H1 (cell line): ENCODE data around the gene TRIB2. TPM values are rescaled to one million over a fixed set of nuclear protein-coding genes. Genes with fewer than 3 reads are reported as not detected.

Experiments
- BRCA1 ChIP-seq: IDR thresholded peaks from 2 replicates; pipeline ENCODE4 v1.6.1; 2012; ENCODE audit warnings: low read depth, low read length, improper control_type of control experiment
- CBX5 ChIP-seq: fragments of 300-800, 300-1000 bp; sonication (generic); IDR thresholded peaks from 2 replicates; pipeline ENCODE4 v1.7.1; 2016; ENCODE audit warnings: antibody characterized with exemption, low read length, low read depth
- CBX8 ChIP-seq: fragments of 300-800, 300-1000 bp; sonication (generic); IDR thresholded peaks from 2 replicates; pipeline ENCODE4 v1.7.1; 2016; ENCODE audit warnings: low read depth, low read length, borderline replicate concordance
- CHD2 ChIP-seq: IDR thresholded peaks from 2 replicates; pipeline ENCODE4 v1.6.1; 2012; ENCODE audit warnings: low read length, improper control_type of control experiment
- EGR1 ChIP-seq: IDR thresholded peaks from 2 replicates; pipeline ENCODE4 v1.6.1; 2011; ENCODE audit warnings: low read depth, low read length, borderline replicate concordance
- FOSL1 ChIP-seq: IDR thresholded peaks from 2 replicates; pipeline ENCODE4 v1.6.1; 2011; ENCODE audit warnings: mild to moderate bottlenecking, low read depth, low read length, moderate library complexity; ENCODE audit not compliant: insufficient read depth
- GABPA ChIP-seq: IDR thresholded peaks from 2 replicates; pipeline ENCODE4 v1.6.1; 2011; ENCODE audit warnings: mild to moderate bottlenecking, low read length, moderate library complexity, borderline replicate concordance; ENCODE audit not compliant: insufficient read depth
- JUN ChIP-seq: IDR thresholded peaks from 2 replicates; pipeline ENCODE4 v1.6.1; 2011; ENCODE audit warnings: low read depth, mild to moderate bottlenecking, improper control_type of control experiment, low read length
- JUND ChIP-seq: IDR thresholded peaks from 2 replicates; pipeline ENCODE4 v1.6.1; 2011; ENCODE audit warnings: mild to moderate bottlenecking, improper control_type of control experiment, low read length
- KDM4A ChIP-seq: IDR thresholded peaks from one replicate; pipeline ENCODE4 v1.7.1; 2012; ENCODE audit warnings: low read depth, mild to moderate bottlenecking, moderate library complexity, low read length, inconsistent platforms; ENCODE audit not compliant: severe bottlenecking
- MAFK ChIP-seq: IDR thresholded peaks from 2 replicates; pipeline ENCODE4 v1.6.1; 2012; ENCODE audit warnings: low read depth, mild to moderate bottlenecking, improper control_type of control experiment, low read length
- NRF1 ChIP-seq: IDR thresholded peaks from 2 replicates; pipeline ENCODE4 v1.6.1; 2011; ENCODE audit warnings: mild to moderate bottlenecking, low read depth, low read length, improper control_type of control experiment
- RBBP5 ChIP-seq: IDR thresholded peaks from 2 replicates; pipeline ENCODE4 v1.7.1; 2012; ENCODE audit warnings: low read depth, mild to moderate bottlenecking, inconsistent platforms, low read length, moderate library complexity, borderline replicate concordance
- RFX5 ChIP-seq: IDR thresholded peaks from 2 replicates; pipeline ENCODE4 v1.6.1; 2011; ENCODE audit warnings: low read depth, low read length, improper control_type of control experiment, borderline replicate concordance
- RXRA ChIP-seq: IDR thresholded peaks from 2 replicates; pipeline ENCODE4 v1.6.1; 2011; ENCODE audit warnings: low read depth, mild to moderate bottlenecking, low read length, moderate library complexity; ENCODE audit not compliant: insufficient read depth
- SIX5 ChIP-seq: IDR thresholded peaks from 2 replicates; pipeline ENCODE4 v1.6.1; 2011; ENCODE audit warnings: mild to moderate bottlenecking, low read depth, low read length
- SP1 ChIP-seq: IDR thresholded peaks from 2 replicates; pipeline ENCODE4 v1.6.1; 2011; ENCODE audit warnings: low read depth, low read length
- SP4 ChIP-seq: IDR thresholded peaks from 2 replicates; pipeline ENCODE4 v1.6.1; 2012; ENCODE audit warnings: low read length, inconsistent platforms
- SRF ChIP-seq: IDR thresholded peaks from 2 replicates; pipeline ENCODE4 v1.6.1; 2011; ENCODE audit warnings: mild to moderate bottlenecking, low read depth, low read length, moderate library complexity
- SUZ12 ChIP-seq: fragments of 200-600 bp; sonication (generic); IDR thresholded peaks from 2 replicates; pipeline ENCODE4 v1.6.1; 2012; ENCODE audit warnings: mild to moderate bottlenecking, inconsistent platforms, low read length, moderate library complexity, mixed read lengths
- TAF7 ChIP-seq: optimal IDR thresholded peaks from 2 replicates; pipeline ENCODE3; 2011; ENCODE audit warnings: low read depth, mild to moderate bottlenecking, inconsistent platforms, low read length, moderate library complexity, borderline replicate concordance
- TEAD4 ChIP-seq: IDR thresholded peaks from 2 replicates; pipeline ENCODE4 v1.6.1; 2012; ENCODE audit warnings: low read depth, low read length, inconsistent platforms, mixed read lengths
- ZNF274 ChIP-seq: IDR thresholded peaks from 2 replicates; pipeline ENCODE4 v1.7.0; 2012; ENCODE audit warnings: low read length, borderline replicate concordance; ENCODE audit errors: extremely low read depth
- polyA plus RNA-seq, 7 experiments: library from polyadenylated mRNA; depleted of rRNA in 3 of 7; stranded (reverse) in 5 of 7; unstranded in 2 of 7; fragments of >200 nt in 5 of 7; fragments of 200-250 nt in 2 of 7; gene quantifications; 1 replicate in 5 of 7; 2 replicates in 1 of 7; 4 replicates in 1 of 7; pipeline versions ENCODE4 v1.2.1 to v1.2.3, GENCODE V29; 2011 to 2013; ENCODE audit warnings: missing spikeins in 2 of 7, mixed read lengths in 2 of 7
- total RNA-seq: library from RNA; stranded (reverse); fragmentation: NEBNext Ultra II Directional; extraction: Animal tissue kit (Norgen Biotek cat#: 25700); gene quantifications from 2 replicates; pipeline ENCODE4 v1.2.1, GENCODE V29; 2021
- TF ChIP-seq, protein P1 (sequence below): IDR thresholded peaks from 2 replicates; pipeline ENCODE4 v1.6.1; 2011; ENCODE audit warnings: low read length, improper control_type of control experiment

TRIB2 gene
- total and polyA plus RNA-seq, 2 of the 8 experiments (the other 6 are each of a cell fraction or from before 2014, with no cell fraction given): 40.8 to 57.0 TPM

DNA sequence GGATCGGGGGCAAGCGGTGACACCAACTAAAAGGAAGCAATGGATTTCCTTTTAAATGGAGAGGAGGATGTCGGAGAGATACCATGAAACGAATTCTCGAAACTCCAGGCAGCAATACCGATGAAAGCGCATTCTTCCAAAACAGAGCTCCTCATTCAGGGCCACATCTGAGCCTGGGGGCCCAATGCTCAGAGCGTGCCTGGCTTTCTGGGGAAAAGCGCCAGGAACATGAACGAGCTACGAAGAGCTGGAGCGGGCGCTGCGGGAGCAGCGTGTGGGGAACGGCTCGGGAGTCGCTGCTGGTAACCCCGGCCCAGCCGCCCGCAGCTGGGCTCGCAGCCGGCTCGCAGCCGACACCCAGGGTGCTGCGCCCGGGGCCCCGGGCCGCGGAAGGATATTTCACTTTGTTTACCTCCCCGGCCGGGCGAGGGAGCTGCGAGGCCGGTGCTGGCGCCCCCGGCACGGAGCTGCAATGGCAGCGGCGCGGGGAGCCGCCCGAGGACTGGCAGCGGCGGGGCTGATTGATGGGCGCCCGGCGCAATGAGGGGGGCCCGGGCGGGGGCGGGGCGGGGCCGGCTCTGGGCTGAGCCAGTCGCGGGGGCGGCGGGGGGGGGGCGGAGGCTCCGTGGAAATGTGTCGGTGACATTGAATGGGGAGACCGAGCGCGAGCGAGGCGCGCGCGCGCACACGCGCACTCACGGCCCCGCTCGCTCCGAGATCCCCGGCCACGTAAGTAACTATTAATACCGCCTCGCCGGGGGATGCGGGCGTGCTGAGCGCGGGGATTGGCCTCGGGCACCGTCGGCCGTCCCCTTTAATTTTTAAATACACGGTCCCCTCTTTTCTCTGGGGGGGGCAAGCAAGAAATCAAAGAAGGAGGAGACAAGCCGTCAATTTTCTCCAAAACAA, at the start of gene TRIB2 (continued):
- TF ChIP-seq BRCA1 (no peak), SIX5 (no peak), TAF7 (no peak), TEAD4 (no peak), MAFK (no peak), SP4 (no peak), ZNF274 (no peak), KDM4A (peak; percentile 12), CBX8 (no peak), FOSL1 (no peak), RXRA (no peak), JUN (no peak), SP1 (no peak), RBBP5 (no peak; the same call in 1 of the 2 replicates), CHD2 (no peak; the same call in 1 of the 2 replicates), NRF1 (no peak), CBX5 (no peak), SUZ12 (0 out of 2 replicates have a peak, but pooled peaks have one; percentile 4), SRF (no peak), GABPA (no peak), EGR1 (no peak; the same call in 1 of the 2 replicates), RFX5 (no peak), JUND (no peak)
- TF ChIP-seq, protein P1, sequence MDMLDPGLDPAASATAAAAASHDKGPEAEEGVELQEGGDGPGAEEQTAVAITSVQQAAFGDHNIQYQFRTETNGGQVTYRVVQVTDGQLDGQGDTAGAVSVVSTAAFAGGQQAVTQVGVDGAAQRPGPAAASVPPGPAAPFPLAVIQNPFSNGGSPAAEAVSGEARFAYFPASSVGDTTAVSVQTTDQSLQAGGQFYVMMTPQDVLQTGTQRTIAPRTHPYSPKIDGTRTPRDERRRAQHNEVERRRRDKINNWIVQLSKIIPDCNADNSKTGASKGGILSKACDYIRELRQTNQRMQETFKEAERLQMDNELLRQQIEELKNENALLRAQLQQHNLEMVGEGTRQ: no peak
